ENCODE results near the gene SRPK2. TPM values are rescaled to one million over a fixed set of nuclear protein-coding genes. Genes with fewer than 3 reads are reported as not detected.
"Not testable (repeated sequence)": the region's sequence is repeated elsewhere in the genome, so short reads cannot be mapped to it uniquely, and the experiment has no call there.

SRPK2 gene
- total RNA-seq, 4 donors from 2014 or later = 29.5 to 48.2 (median 30.6) TPM

DNA sequence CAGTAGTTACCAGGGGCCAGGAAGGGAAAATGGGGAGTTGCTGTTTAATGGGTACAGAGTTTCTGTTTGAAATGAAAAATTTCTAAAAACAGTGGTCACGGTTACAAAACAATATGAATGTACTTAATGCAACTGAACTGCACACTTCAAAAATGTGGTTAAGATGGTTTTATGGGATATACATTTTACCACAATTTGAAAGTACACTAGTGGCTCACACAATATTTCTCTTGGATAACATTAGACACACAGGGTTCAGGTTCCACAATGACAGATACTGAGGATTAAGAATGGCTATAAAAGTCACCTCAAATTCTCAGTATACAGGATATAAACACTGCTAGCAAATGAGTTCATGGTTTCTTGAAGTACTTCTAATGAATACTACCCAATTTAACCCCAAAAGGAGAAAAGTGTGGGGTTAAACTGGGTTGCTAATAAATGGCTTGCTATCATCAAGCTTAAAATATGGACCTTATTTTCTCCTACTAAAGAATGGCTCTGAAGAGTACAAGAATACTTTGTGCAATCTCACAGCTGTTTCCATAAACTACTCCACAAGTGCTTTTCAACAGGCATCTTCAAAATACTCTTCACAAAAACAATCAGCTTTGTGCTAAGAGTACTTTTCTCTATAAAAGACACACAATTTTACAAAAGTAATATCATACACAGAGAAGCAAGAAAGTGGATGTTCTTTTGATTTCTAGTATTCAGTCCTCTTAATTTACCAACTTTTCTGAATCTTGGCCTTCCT, 92.9 kb downstream of the SRPK2 start:
- ATAC-seq (ENCODE audit: low FRiP score) = no peak
- TF ChIP-seq, protein P1, sequence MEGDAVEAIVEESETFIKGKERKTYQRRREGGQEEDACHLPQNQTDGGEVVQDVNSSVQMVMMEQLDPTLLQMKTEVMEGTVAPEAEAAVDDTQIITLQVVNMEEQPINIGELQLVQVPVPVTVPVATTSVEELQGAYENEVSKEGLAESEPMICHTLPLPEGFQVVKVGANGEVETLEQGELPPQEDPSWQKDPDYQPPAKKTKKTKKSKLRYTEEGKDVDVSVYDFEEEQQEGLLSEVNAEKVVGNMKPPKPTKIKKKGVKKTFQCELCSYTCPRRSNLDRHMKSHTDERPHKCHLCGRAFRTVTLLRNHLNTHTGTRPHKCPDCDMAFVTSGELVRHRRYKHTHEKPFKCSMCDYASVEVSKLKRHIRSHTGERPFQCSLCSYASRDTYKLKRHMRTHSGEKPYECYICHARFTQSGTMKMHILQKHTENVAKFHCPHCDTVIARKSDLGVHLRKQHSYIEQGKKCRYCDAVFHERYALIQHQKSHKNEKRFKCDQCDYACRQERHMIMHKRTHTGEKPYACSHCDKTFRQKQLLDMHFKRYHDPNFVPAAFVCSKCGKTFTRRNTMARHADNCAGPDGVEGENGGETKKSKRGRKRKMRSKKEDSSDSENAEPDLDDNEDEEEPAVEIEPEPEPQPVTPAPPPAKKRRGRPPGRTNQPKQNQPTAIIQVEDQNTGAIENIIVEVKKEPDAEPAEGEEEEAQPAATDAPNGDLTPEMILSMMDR (IDR thresholded peaks at IDR 0.05) = no peak
- DNase-seq (ENCODE audit: low spot score) = no peak

DNA sequence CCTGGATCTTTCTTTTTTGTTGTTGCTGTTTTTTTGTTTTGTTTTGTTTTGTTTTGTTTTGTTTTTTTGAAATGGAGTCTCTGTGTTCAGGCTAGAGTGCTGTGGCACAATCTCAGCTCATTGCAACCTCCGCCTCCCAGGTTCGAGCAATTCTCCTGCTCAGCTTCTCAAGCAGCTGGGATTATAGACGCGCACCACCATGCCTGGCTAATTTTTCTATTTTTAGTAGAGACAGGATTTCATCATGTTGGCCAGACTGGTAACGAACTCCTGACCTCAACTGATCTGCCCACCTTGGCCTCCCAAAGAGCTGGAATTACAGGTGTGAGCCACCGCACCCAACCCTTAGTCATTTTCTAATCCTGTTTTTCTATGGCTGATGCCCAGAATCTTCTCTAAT, 94.2 kb downstream of the SRPK2 start:
- ATAC-seq (ENCODE audit: low FRiP score); DNase-seq (ENCODE audit: low spot score): not testable (repeated sequence)

DNA sequence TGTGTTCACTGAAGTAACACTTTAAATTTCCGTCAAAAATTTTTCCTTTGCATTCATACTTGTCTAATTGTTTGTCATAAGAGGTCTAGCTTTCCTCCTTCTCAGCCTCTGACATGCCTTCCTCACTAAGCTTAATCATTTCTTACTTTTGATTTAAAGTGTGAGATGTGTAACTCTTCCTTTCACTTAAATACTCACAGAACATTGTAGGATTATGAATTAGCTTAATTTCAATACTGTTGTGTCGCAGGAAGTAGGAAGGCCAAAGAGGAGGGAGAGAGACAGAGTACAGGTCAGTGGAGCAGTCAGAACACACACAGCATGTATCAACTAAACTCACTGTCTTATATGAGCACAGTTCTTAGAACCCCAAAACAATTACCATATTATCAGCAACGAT, 99.0 kb downstream of the SRPK2 start:
- no peak for DNase-seq (ENCODE audit: low spot score)
- TF ChIP-seq, protein P1 (IDR thresholded peaks at IDR 0.05) = no peak
- ATAC-seq (ENCODE audit: low FRiP score) = no peak

DNA sequence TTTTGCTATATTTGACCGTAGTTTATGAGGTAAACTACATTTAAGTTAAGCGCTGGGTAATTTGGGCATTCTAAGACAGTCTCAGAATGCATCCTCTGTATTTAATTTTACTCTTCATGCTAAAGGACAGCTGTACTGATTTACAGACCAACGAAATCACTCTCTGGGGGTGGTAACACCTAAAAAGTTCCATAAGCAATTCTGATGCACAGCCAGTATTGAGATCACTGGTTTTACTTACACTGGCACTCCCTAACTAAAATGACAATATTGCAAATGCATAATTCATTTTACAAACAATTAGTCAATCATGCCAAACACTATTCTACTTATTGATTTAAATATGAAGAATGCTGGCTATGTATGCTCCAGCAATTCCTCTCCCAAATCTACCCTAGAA, 102.3 kb downstream of the SRPK2 start:
- no peak for ATAC-seq (ENCODE audit: low FRiP score)
- TF ChIP-seq, protein P1 (IDR thresholded peaks at IDR 0.05) = no peak
- DNase-seq (ENCODE audit: low spot score) = no peak

DNA sequence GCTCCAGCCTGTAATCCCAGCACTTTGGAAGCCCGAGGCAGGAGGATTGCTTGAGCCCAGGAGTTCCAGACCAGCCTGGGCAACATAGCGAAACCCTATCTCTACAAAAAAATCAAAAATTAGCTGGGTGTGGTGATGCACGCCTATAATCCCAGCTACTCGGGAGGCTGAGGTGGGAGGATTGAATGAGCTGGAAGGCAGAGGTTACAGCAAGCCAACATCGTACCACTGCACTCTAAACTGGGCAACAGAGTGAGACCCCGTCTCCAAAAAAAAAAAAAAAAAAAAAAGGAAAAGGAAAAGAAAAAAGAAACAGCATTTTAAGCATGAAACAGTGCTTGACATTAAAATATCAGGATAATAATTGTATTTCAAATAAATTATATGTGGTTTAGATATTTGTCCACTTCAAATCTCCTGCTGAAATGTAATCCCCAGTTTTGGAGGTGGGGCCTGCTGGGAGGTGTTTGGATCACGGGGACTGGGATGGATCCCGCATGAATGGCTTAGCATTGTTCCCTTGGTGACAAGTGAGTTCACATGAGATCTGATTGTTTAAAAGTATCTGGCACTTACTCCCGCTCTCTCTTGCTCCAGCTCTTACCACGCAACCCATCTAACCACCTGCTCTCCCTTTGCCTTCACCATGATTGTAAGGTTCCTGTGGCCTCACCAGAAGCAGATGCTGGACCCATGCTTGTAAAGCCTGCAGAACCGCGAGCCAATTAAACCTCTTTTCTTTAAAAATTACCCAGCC, 103.4 kb downstream of the SRPK2 start:
- TF ChIP-seq, protein P1 (IDR thresholded peaks at IDR 0.05) = no peak
- ATAC-seq (ENCODE audit: low FRiP score) (no peak), DNase-seq (ENCODE audit: low spot score) (no peak)

DNA sequence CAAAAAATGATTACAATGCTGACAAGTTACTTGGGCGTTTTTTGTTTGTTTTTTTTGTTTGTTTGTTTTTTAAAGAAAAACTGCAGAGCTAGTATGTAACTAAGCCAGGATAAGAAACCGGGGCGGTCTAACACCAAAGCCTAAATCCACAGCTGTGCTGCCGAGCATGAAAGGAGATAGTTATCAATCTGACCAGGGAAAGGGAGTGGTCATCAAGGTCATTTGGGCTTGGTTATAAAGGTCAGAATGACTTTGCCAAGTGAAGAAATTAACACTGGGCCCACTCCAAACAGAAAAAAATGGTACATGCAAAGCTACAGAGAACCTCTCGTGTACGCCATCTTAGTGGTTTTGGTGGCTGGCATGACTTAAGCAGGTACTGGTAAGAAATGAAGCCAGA, 104.7 kb downstream of the SRPK2 start:
- ATAC-seq (ENCODE audit: low FRiP score) (no peak), DNase-seq (ENCODE audit: low spot score) (no peak)
- TF ChIP-seq, protein P1 (IDR thresholded peaks at IDR 0.05) = no peak

DNA sequence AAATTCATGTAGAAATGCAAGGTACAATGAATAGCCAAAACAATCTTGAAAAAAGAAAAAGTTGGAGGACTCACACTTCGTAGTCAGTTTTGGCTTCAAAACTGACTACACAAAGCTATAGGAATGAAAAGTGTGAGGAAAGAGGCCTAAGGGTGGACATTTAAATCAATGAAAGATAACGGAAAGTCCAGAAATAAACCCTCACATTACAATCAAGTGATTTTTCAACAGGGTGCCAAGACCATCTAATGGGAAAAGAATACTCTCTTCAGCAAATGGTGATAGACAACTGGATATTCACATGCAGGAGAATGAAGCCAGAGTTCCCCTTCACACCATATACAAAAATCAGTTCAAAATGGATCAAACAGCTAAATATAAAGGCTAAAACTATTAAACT, 106.8 kb downstream of the SRPK2 start:
- TF ChIP-seq, protein P1 (IDR thresholded peaks at IDR 0.05) = no peak
- DNase-seq (ENCODE audit: low spot score) = no peak
- no peak for ATAC-seq (ENCODE audit: low FRiP score)

All from omental fat pad (tissue), 4 donors.